ENCODE results near the gene CEP170B. TPM values are rescaled to one million over a fixed set of nuclear protein-coding genes. Genes with fewer than 3 reads are reported as not detected.

The CEP170B gene
- total and polyA plus RNA-seq, 2 donors (not counting 3 experiments of a cell fraction or from before 2014, with no cell fraction given) = 13.9 to 38.6 TPM

GRCh38 chr14:104818714-104819161 is 46.3 kb upstream of the CEP170B start:
- intact Hi-C loops (cut with micrococcal nuclease) (no loop called here), dilution Hi-C loops (cut with MboI; ENCODE audit: extremely low pct_ligation_motif_present, low sequenced_read_pairs) (no loop called here)
- FAIRE-seq (no peak), DNase-seq (ENCODE audit: low read depth, low spot score) (no peak)
- H3K4me2 ChIP-seq (ENCODE audit: insufficient read depth, low read length) = no peak overlapping the region
- H3K9me1 ChIP-seq (replicated peaks; ENCODE audit: control insufficient read depth, extremely low read depth, insufficient read depth, low read length) = no peaks in the 10 kb centered on the region
- H2AFZ ChIP-seq (ENCODE audit: low read depth, low read length) = no peak overlapping the region
- TF ChIP-seq MYC (IDR thresholded peaks at IDR 0.05; ENCODE audit: low read depth, low read length) (no peak), FOS (IDR thresholded peaks at IDR 0.05; ENCODE audit: borderline replicate concordance, insufficient read depth, low read length) (no peak)
- H3K79me2 ChIP-seq (ENCODE audit: control insufficient read depth, insufficient read depth, low read length) = no peaks in the 10 kb centered on the region
- no peak overlapping the region for H3K27ac ChIP-seq (ENCODE audit: insufficient read depth, low read depth, low read length)
- H3K4me1 ChIP-seq (ENCODE audit: control insufficient read depth, extremely low read depth, insufficient read depth, low read length) = peaks cover 15% of the 10 kb centered on the region
- no peaks in the 10 kb centered on the region for H4K20me1 ChIP-seq (replicated peaks; ENCODE audit: control insufficient read depth, extremely low read depth, insufficient read depth, low read length)
- no peaks in the 10 kb centered on the region for H3K9me3 ChIP-seq (replicated peaks; ENCODE audit: control insufficient read depth, insufficient read depth, low read length)
- H3K4me3 ChIP-seq (replicated peaks in 1 of 3; ENCODE audit: insufficient read depth in 1 of 3, low read depth in 1 of 3, low read length in 3 of 3) = no peak overlapping the region
- no peaks in the 10 kb centered on the region for H3K36me3 ChIP-seq (ENCODE audit: control insufficient read depth in 2 of 2, extremely low read depth in 1 of 2, insufficient read depth in 2 of 2, low read length in 2 of 2)
- no TSS peak for BruUV-seq (replicated peaks)
- CTCF ChIA-PET = interaction anchor here (5.0 kb wide), 1 partner anchor 49 kb away, joined by 67 read pairs; no protein-coding TSS in a partner anchor
- POLR2A ChIA-PET = no interaction called here
- no peaks in the 10 kb centered on the region for H3K27me3 ChIP-seq (ENCODE audit: control insufficient read depth in 2 of 2, insufficient read depth in 2 of 2, low read length in 2 of 2)
- no peak overlapping the region for H3K9ac ChIP-seq (replicated peaks; ENCODE audit: extremely low read depth, insufficient read depth, low read length)

- Histone ChIP-seq H3K36me3 (ENCODE audit: control insufficient read depth in 2 of 2, extremely low read depth in 1 of 2, insufficient read depth in 2 of 2, low read length in 2 of 2) (no peaks in the 10 kb centered on the region), H3K4me2 (ENCODE audit: insufficient read depth, low read length) (no peak overlapping the region), H3K4me1 (ENCODE audit: control insufficient read depth, extremely low read depth, insufficient read depth, low read length) (peaks cover 15% of the 10 kb centered on the region), H3K4me3 (replicated peaks in 1 of 3; ENCODE audit: insufficient read depth in 1 of 3, low read depth in 1 of 3, low read length in 3 of 3) (no peak overlapping the region), H2AFZ (ENCODE audit: low read depth, low read length) (no peak overlapping the region), H3K9me1 (replicated peaks; ENCODE audit: control insufficient read depth, extremely low read depth, insufficient read depth, low read length) (no peaks in the 10 kb centered on the region), H3K9ac (replicated peaks; ENCODE audit: extremely low read depth, insufficient read depth, low read length) (no peak overlapping the region), H3K27ac (ENCODE audit: insufficient read depth, low read depth, low read length) (no peak overlapping the region), H3K9me3 (replicated peaks; ENCODE audit: control insufficient read depth, insufficient read depth, low read length) (no peaks in the 10 kb centered on the region), H4K20me1 (replicated peaks; ENCODE audit: control insufficient read depth, extremely low read depth, insufficient read depth, low read length) (no peaks in the 10 kb centered on the region), H3K79me2 (ENCODE audit: control insufficient read depth, insufficient read depth, low read length) (no peaks in the 10 kb centered on the region), H3K27me3 (ENCODE audit: control insufficient read depth in 2 of 2, insufficient read depth in 2 of 2, low read length in 2 of 2) (no peaks in the 10 kb centered on the region)
- TF ChIP-seq MAX (IDR thresholded peaks at IDR 0.05; ENCODE audit: insufficient read depth, insufficient read length) = no peak
- TF ChIP-seq MYC (IDR thresholded peaks at IDR 0.05; ENCODE audit: low read depth, low read length) = no peak
- no peak for TF ChIP-seq GATA2 (IDR thresholded peaks at IDR 0.05; ENCODE audit: insufficient read depth, insufficient read length, low read depth, low read length)
- TF ChIP-seq CTCF (IDR thresholded peaks at IDR 0.05; ENCODE audit: extremely low read depth in 1 of 2, insufficient read depth in 1 of 2, low read depth in 1 of 2, low read length in 2 of 2) = no peak
- TF ChIP-seq EZH2 (IDR thresholded peaks at IDR 0.05; ENCODE audit: borderline replicate concordance, low read depth, low read length, severe bottlenecking) = no peak
- TF ChIP-seq JUN (IDR thresholded peaks at IDR 0.05; ENCODE audit: borderline replicate concordance, insufficient read depth, insufficient read length, low read depth) = no peak
- no peak for TF ChIP-seq FOS (IDR thresholded peaks at IDR 0.05; ENCODE audit: borderline replicate concordance, insufficient read depth, low read length)
- TF ChIP-seq POLR2A (IDR thresholded peaks at IDR 0.05; ENCODE audit: low read depth, low read length) = no peak
- no peak for TF ChIP-seq POLR2AphosphoS5 (IDR thresholded peaks at IDR 0.05; ENCODE audit: insufficient read depth, low read depth, low read length)
- POLR2A ChIA-PET = no interaction called here
- BruUV-seq (replicated peaks) = no TSS peak
- FAIRE-seq = no peak
- CTCF ChIA-PET = interaction anchor here (5.0 kb wide), 1 partner anchor 50 kb away, joined by 67 read pairs; no protein-coding TSS in a partner anchor
- no peak for DNase-seq (ENCODE audit: low read depth, low spot score)
- intact Hi-C loops (cut with micrococcal nuclease) = no loop called here
- dilution Hi-C loops (cut with MboI; ENCODE audit: extremely low pct_ligation_motif_present, low sequenced_read_pairs) = no loop called here
Observed at GRCh38 chr14:104819361-104819781, 45.7 kb upstream of the CEP170B start.
